Type B pancreatic cell (in vitro differentiated cells): Measurements from ENCODE around the gene TNK1. TPM values are rescaled to one million over a fixed set of nuclear protein-coding genes. Genes with fewer than 3 reads are reported as not detected.
A peak's percentile ranks its signal among the peaks of the same experiment; 100 is the strongest.

Source experiments
- DNase-seq: peaks from one replicate; pipeline ENCODE4 v3.0.0; 2021; ENCODE audit warnings: mixed read lengths; ENCODE audit not compliant: unreplicated experiment; ENCODE audit errors: extremely low spot score
- H3K27ac Mint-ChIP-seq: 2 replicates; pipeline ENCODE4 v1.8.0; 2021; ENCODE audit warnings: mild to moderate bottlenecking, mixed read lengths
- H3K27me3 Mint-ChIP-seq: 2 replicates; pipeline ENCODE4 v1.8.0; 2021; ENCODE audit warnings: mixed read lengths
- H3K36me3 Mint-ChIP-seq: 2 replicates; pipeline ENCODE4 v1.8.0; 2021; ENCODE audit warnings: mixed read lengths
- H3K4me1 Mint-ChIP-seq: one replicate; pipeline ENCODE4 v1.8.0; 2021; ENCODE audit warnings: mixed read lengths; ENCODE audit not compliant: unreplicated experiment
- H3K4me3 Mint-ChIP-seq: 2 replicates; pipeline ENCODE4 v1.8.0; 2021; ENCODE audit warnings: mild to moderate bottlenecking, mixed read lengths
- H3K9me3 Mint-ChIP-seq: 2 replicates; pipeline ENCODE4 v1.8.0; 2021; ENCODE audit warnings: mixed read lengths
- total RNA-seq: library from RNA; stranded (reverse); gene quantifications from 2 replicates; pipeline ENCODE4 v1.2.1, GENCODE V29; 2021; ENCODE audit warnings: low replicate concordance
- TF ChIP-seq, protein P1 (sequence below): fragments of 200-600 bp; sonication (generic); conservative IDR thresholded peaks from 2 replicates; pipeline ENCODE4 v1.5.0; 2021; ENCODE audit warnings: antibody characterized with exemption, mild to moderate bottlenecking

Gene TNK1
- total RNA-seq, 1 donor from 2014 or later: 6.6 TPM

DNA sequence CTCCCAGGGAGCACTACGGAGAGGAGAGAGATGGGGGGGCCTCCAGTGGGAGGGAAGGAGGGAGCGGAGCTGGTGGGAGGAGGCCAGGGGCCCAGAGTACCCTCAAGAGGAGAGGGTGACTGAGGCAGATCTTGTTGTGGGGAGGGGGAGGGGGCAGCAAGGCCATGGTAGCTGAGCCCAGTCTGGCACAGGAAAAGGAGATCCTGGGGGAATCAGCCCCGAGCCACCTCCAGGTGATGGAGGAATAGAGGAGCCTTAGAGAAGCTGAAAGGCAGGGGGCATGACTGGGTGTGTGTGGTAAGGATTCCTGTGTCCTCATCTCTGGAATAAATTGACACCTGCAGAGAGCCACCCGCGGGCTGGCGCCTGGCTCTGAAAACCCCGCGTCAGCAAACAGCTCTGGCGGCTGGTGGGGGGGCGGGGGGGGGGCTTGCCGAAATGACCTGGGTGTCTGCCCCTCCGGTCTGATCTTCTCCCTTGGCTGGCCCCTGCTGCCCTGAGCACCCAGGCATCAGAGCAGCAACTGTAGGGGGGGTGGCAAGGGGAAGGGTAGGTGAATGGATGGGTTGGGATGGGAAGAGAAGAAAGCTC, 25.4 kb downstream of the TNK1 start:
- H3K27ac Mint-ChIP-seq: peak overlapping the region; percentile 37
- H3K27me3 Mint-ChIP-seq: peaks cover 4% of the 10 kb centered on the region
- TF ChIP-seq, protein P1, sequence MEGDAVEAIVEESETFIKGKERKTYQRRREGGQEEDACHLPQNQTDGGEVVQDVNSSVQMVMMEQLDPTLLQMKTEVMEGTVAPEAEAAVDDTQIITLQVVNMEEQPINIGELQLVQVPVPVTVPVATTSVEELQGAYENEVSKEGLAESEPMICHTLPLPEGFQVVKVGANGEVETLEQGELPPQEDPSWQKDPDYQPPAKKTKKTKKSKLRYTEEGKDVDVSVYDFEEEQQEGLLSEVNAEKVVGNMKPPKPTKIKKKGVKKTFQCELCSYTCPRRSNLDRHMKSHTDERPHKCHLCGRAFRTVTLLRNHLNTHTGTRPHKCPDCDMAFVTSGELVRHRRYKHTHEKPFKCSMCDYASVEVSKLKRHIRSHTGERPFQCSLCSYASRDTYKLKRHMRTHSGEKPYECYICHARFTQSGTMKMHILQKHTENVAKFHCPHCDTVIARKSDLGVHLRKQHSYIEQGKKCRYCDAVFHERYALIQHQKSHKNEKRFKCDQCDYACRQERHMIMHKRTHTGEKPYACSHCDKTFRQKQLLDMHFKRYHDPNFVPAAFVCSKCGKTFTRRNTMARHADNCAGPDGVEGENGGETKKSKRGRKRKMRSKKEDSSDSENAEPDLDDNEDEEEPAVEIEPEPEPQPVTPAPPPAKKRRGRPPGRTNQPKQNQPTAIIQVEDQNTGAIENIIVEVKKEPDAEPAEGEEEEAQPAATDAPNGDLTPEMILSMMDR: no peak
- peaks cover 12% of the 10 kb centered on the region for H3K36me3 Mint-ChIP-seq
- peak overlapping the region; percentile 87 for H3K4me3 Mint-ChIP-seq
- DNase-seq: no peak
- H3K4me1 Mint-ChIP-seq: peaks cover 10% of the 10 kb centered on the region
- H3K9me3 Mint-ChIP-seq: no peaks in the 10 kb centered on the region

DNA sequence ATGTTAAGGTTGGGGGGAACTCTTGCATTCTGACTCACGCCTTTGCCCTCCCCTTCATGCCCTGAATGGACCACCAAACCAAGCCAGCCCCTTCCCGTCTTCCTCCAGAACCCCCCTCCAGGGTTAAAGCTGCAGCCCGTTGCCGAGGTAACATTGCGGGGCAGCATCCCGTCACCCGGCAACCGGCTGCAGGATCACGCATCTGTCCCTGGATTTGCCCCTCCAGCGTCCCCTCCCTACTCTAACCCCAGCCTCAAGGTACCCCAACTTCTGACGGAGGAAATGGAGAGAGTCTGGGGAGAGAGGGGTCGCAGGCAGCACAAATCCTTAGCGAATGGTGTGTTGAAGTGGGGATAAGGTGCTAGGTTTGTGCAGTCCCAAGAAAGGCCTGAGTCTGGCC, 26.2 kb downstream of the TNK1 start:
- TF ChIP-seq, protein P1: no peak
- Mint-ChIP-seq H3K36me3 (peaks cover 12% of the 10 kb centered on the region), H3K27me3 (peaks cover 4% of the 10 kb centered on the region), H3K9me3 (no peaks in the 10 kb centered on the region), H3K27ac (no peak overlapping the region), H3K4me3 (peak overlapping the region; percentile 52), H3K4me1 (peaks cover 12% of the 10 kb centered on the region)
- DNase-seq: no peak

DNA sequence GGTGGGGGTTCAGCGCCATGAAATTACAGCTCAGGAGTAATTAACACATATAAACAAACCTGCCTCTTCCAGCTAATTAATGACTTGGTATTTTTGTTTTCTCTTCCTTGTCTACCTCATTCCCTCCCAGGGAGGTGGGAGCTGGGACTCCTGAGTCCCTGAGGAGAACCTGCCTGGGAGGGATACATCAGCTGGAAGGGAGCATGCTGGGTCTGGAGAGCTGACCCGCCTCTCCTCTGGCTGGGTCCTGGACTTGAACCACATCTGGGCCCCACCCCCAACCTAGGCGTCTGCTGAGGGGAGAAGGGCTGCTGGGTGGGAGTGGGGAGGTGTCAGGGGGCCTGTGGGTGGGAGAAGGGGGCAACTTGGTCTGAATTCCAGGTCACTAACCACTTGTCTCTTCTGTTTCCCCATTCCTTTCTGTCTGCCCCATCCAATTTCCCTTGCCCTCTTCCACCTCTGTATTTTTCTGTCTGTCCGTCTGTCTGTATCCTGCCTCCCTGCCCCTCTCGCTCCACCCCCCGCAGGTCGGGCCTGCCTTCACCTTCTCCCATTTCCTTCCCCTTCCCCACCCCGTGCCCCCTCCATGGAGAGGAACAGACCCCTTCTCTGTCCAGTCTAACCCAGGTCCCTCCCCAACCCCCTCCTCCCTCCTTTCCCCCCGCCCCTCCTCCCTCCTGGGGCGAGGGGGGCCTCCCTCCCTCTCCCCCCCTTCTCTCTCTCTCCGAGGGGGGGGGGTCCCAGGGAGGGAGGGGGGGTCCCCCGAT, 26.8 kb downstream of the TNK1 start, which contains the start of gene NLGN2:
TSS of gene NLGN2 (plus strand) at position 361 of the 767 bp plus-strand sequence. CDS start 411 bp downstream, outside the sequence.
- TF ChIP-seq, protein P1: no peak
- Mint-ChIP-seq H3K4me1 (peaks cover 17% of the 10 kb centered on the region), H3K27me3 (peaks cover 4% of the 10 kb centered on the region), H3K27ac (no peak within 1 kb of the TSS), H3K4me3 (peak within 1 kb of the TSS; percentile 52), H3K9me3 (no peaks in the 10 kb centered on the region), H3K36me3 (peaks cover 12% of the 10 kb centered on the region)
- no peak for DNase-seq

DNA sequence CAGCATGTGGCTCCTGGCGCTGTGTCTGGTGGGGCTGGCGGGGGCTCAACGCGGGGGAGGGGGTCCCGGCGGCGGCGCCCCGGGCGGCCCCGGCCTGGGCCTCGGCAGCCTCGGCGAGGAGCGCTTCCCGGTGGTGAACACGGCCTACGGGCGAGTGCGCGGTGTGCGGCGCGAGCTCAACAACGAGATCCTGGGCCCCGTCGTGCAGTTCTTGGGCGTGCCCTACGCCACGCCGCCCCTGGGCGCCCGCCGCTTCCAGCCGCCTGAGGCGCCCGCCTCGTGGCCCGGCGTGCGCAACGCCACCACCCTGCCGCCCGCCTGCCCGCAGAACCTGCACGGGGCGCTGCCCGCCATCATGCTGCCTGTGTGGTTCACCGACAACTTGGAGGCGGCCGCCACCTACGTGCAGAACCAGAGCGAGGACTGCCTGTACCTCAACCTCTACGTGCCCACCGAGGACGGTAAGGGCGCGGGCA, 27.4 kb downstream of the TNK1 start:
- Mint-ChIP-seq H3K4me3 (no peak overlapping the region), H3K27ac (no peak overlapping the region)

DNA sequence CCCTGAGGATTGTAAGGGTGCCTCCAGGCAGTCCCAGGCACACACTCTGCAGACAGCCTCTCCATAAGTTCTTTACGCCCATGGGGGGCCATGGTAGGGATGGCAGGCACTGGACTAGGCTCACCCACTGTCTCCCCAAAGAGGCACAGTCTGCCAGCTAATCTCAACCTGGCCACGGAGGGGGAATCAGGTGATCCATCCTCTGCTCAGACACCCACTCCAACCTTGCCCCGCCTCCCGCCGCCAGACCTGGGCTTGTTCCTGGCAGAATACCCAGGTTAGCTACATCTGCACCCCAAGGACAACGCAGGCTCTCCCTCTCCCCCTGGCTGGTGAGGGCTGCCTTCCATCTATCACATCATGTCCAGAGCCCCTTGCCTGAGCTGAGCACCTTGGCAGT, 28.0 kb downstream of the TNK1 start:
- Mint-ChIP-seq H3K36me3 (peaks cover 15% of the 10 kb centered on the region), H3K4me3 (peak overlapping the region; percentile 64), H3K27ac (no peak overlapping the region), H3K9me3 (no peaks in the 10 kb centered on the region), H3K4me1 (peaks cover 17% of the 10 kb centered on the region), H3K27me3 (peaks cover 4% of the 10 kb centered on the region)
- DNase-seq: no peak
- TF ChIP-seq, protein P1: no peak

More for the DNA sequence above, 27.4 kb downstream of the TNK1 start:
- TF ChIP-seq, protein P1: no peak
- peaks cover 17% of the 10 kb centered on the region for H3K4me1 Mint-ChIP-seq
- peaks cover 15% of the 10 kb centered on the region for H3K36me3 Mint-ChIP-seq
- H3K27me3 Mint-ChIP-seq: peaks cover 4% of the 10 kb centered on the region
- DNase-seq: no peak
- no peaks in the 10 kb centered on the region for H3K9me3 Mint-ChIP-seq
